ENCODE measurements around the gene AXDND1.
A peak's percentile ranks its signal among the peaks of the same experiment; 100 is the strongest.

AXDND1 gene

DNA sequence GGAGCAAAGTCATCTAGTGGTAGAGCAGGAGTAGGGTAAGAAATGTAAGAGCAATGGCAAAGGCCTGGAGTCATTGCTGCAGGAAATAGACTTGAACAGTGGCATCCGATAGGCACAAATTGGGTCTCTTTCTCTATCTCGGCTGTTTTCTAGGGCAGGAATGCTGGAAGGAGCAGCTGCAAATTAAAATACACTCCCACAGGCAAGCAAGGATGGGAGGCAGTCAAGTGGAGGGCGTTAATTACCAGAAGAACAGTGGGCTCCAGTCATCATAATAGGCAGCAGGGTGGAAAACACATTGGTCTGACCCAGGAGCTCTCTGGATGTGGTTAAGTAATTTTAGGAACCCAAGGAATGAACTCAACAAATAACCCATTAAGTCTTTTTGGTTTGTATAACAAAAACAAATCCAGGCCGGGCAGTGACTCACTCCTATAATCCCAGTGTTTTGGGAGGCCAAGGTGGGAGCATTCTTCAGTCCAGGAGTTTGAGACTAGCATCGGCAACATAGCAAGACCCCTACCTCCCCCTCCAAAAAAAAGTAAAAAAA lies 218.1 kb downstream of the AXDND1 start:
- DNase-seq, result no peak

DNA sequence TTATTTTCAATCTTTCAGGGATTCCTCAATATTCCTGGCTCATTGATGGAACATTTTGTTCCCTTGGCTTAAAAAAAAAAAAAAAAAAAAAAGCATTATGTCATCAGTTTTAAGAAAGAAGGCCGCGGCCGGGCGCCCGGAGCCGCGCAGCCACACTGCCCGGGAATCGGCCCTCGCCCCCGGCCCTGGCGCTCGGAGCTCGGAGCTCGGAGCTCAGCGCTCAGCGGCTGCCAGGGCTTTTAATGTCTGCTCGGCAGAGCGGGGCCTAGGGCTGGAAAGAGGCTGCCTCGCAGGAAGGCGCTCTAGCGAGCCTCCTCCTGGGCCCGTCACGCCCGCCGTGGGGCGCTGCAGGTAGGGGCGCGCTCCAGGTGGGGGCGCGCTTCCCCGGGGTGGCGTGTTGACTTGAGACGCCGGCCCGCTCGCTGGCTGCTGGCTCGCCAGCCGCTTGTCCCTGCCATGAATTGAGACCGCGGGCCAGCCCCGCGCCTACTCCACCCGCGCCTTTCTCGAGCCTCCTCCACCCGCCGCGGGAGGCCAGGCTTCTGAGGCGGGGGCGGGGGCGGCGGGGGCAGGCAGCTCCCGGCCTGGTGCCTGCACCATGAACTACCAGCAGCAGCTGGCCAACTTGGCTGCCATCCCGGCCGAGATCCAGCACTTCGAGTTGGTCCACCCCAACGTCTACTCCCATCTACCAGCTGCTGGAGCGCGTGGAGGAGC lies 220.5 kb downstream of the AXDND1 start:
- DNase-seq, result peak; percentile 66 to 83

DNA sequence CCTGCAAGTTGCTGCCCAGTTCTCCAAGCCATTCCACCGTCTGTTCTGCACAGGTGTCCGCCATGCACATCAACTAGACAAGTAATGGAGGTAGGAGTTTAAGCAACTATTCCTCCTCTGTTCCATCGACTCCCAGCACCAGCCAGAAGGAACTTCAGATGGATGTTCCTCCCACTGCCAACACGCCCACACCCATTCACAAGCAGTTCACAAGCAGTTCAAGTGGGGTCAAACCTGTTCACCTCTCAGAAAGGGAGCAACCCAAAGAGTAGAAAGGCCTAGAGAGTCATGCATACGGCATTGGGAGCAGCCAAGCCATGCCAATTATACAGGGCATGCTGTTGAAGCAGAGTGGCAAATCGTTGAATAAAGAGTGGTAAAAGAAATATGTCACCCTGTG lies 221.6 kb downstream of the AXDND1 start:
- DNase-seq, result no peak

DNA sequence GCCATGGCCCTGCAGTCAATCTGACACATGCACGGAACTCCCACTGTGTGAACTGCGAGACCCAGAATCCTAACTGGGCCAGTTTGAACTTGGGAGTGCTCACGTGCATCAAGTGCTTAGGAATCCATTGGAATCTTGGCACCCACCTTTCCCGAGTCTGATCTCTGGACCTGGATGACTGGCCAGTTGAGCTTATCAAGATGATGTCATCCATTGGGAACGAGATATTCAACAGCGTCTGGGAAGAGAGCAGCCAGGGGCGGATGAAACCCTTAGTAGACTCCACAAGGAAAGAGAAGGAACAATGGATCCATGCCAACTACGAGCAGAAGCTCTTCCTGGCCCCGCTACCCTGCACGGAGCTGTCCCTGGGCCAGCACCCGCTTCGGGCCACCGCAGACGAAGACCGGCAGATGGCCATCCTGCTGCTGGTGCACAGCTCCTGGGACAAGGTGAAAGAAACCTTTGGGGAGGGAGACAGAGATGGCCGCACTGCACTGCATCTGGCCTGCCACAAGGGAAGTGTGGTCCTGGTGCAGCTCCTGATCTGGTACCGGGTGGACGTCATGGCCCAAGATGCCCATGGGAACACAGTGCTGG lies 222.8 kb downstream of the AXDND1 start:
- no peak for DNase-seq

DNA sequence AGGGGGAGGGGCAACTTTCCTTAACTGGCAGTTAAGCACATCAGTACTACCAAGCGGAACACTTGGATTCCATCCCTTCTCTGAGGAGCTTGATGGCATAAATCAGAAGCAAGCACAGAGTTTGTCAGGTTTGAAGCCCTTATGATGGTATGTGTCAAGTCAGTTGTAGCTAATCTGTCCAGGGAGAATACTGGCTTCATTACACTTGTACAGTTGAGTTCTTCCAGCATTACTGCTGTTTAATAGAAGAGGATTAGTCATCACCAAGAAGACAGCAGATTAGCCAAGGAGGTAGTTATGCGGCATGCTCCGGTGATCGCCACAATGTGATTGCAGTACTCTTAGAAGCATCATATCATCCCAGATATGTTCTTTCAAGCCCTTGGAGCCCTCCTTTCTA lies 223.7 kb downstream of the AXDND1 start:
- DNase-seq, result no peak

DNA sequence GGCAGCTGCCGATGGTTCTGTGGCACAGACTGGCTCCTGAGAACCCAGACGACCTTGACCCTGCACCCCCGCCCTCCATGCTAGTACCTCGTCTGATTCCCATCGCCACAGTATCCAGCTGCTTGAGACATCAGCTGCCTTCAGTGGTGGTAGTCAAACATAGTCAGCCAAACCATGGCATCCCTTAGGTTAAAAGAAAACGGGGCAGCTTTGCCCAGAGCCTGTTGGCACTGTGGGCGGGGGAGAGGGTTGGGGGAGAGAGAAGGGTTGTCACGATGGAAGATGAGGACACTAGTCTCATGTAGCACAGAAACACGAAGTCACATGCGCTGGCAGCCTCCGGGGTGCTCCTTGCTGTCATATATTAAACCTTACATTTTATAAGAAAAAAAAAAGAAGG lies 224.9 kb downstream of the AXDND1 start:
- no peak for DNase-seq

DNA sequence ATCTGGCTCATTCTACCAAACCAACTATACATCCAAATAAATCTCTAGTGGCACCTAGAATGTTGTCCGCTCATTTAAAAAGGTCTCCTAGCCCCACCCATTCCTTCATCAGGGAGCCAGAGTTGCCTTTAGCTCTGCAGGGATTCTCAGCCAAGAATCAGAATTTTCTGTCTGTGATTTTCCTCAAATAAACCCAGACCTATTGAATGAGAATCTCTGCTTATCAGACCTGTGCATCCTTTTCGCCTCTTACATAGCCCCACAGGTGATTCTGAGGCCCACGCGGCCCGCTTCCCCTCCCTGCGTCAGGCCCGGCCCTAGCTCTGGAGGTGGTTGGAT lies 225.5 kb downstream of the AXDND1 start:
- no peak for DNase-seq

DNA sequence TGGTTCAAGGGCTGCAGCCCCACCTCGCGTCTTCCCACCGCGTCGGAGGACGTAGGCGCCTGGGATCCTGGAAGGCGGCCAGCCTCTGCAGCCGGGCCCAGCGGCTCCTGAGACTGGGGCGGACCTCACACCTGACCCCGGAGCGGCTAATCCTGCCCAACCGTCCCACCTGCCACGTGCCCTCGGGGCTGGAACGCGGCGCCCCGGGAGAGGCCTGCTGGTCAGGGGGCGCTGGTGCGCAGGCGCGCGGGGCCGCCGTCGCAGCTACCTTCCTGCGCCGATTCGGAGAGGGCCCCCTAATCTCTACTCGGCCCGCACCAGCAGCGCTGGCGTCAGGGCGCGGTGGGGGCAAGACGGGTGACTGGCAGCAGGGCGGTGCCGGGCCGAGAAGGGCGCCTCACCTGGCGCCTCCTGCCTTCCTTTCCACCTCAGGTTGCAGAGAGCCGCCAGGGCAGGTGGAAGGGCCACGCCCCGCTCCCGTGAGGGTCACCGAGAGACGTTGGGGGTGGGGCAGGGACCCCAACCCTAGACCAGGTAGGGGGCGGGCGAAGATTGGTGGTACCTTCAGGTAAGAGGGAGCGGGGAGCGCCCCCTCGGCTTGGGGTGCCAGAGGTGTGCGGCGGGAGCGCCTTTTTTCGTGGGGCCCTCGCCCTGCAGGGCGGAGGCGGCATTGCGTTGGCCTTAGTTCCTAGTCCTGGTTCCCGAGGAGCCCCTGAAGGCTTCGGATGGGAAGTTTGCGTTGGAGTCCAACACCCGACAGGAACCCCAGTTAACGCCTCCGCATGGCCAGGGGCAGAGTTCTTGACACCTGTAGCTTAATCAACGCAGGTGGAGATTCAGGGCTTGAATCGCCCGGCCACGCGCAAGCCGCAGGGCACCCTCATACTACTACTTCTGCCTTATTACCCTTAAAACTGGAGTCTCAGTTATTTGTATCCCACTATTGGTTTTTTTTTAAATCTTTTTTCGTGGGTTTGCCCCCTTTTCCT lies 226.1 kb downstream of the AXDND1 start, which contains the start of gene TDRD5:
TSS of gene TDRD5 (plus strand) at position 241 of the 989 bp plus-strand sequence. CDS start 784 bp downstream, outside the sequence.
- no peak for DNase-seq

DNA sequence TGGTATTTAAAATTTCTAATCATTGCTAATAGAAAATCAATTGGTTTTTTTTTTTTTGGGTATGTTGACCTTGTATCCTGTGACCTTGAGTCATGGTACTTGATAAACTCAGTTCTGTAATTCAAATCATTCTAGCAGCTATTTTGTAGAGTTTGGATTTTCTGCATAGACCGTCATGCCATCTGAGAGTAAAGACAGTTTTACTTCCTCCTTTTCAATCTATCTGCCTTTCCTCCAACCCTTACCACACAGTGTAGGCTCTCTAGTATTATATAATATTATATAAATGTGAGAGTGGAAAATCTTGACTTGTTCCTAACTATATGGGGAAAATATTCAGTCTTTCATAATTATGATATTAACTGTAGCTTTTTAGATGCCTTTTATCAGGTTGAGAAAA lies 232.9 kb downstream of the AXDND1 start:
- no peak for DNase-seq

DNA sequence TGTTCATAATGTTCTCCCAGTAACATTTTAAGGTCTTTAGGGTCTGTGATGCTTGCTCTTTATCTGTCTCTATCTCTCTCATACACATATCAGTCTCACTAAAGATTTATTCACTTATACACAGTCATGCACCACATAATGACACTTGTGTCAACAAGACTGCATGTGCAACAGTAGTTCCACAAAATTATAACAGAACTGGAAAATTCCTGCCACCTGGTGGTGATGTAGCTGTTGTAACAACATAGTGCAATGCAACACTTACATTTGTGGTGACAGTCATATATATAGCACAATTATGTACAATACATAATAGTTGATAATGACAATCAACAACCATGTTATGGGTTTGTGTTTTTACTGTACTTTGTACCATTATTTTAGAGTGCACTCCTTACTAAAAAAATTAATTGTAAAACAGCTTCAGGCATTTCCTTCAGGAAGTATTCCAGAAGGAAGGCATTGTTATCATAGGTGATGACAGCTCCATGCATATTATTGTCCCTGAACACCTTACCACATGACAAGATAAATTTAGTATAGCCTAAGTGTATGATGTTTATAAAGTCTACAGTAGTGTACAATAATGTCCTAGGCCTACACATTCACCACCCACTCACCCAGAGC lies 234.0 kb downstream of the AXDND1 start:
- DNase-seq, result peak; percentile 64 to 81

DNA sequence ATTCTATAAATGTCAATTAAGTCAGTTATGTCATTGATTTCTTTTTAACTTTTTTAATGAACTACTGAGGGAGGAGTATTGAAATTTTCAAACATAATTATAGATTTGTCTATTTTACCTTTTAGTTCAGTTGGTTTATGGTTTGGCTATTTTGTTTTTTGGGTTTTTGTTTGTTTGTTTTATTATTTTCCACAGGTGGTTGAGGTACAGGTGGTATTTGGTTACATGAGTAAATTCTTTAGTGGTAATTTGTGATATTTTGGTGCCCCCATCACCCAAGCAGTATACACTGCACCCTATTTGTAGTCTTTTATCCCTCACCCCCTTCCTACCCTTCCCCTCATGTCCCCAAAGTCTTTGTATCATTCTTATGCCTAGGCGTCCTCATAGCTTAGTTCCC lies 235.3 kb downstream of the AXDND1 start:
- no peak for DNase-seq

Data from NCI-H2081 (cell line).